ENCODE results near the gene ATF7.
"Not testable (repeated sequence)": the region's sequence is repeated elsewhere in the genome, so short reads cannot be mapped to it uniquely, and the experiment has no call there.

ATF7 gene

DNA sequence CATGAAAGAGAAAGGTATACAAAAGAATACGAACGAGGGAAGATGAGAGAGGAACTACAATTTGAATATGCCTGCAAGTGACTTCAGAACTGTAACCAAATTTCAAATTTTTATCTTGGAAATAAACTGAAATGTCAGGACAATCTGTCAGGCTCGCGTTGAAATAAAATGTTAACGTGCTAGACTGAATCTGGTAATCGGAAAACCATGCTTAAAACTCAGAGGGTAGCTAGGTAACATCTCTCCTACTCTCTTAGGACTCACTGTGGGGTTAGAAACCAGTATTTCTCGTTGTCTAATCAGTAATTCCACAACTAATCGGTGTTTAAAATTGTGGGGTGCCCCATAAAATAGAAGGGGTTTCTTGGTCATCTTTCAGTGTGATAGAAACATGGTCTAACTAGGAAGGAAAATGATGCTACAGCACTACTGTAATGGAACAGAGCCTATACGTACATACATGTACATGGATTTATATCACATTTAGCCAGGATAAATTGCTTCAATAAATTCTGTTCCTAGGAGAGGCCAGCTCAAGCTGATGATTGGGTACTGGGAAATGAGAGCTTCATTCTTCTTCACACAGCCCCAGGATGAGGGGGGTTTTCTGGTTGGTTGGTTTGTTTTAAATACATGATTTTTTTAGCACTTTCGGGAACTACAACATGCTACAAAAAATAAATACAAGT, 23.9 kb downstream of the ATF7 start:
- FAIRE-seq (peak; percentile 78), DNase-seq (ENCODE audit: insufficient read length, low spot score) (no peak)
- TF ChIP-seq POU2F2 (IDR thresholded peaks at IDR 0.05; ENCODE audit: low read depth, low read length) (no peak), POLR2AphosphoS5 (IDR thresholded peaks at IDR 0.05; ENCODE audit: low read depth, low read length) (no peak), PAX5 (IDR thresholded peaks at IDR 0.05; ENCODE audit: insufficient read depth, low read length, severe bottlenecking) (no peak), SPI1 (IDR thresholded peaks at IDR 0.05; ENCODE audit: low read depth, low read length) (no peak), POLR2A (IDR thresholded peaks at IDR 0.05; ENCODE audit: low read depth, low read length) (no peak), TAF1 (IDR thresholded peaks at IDR 0.05; ENCODE audit: low read depth, low read length) (no peak)

DNA sequence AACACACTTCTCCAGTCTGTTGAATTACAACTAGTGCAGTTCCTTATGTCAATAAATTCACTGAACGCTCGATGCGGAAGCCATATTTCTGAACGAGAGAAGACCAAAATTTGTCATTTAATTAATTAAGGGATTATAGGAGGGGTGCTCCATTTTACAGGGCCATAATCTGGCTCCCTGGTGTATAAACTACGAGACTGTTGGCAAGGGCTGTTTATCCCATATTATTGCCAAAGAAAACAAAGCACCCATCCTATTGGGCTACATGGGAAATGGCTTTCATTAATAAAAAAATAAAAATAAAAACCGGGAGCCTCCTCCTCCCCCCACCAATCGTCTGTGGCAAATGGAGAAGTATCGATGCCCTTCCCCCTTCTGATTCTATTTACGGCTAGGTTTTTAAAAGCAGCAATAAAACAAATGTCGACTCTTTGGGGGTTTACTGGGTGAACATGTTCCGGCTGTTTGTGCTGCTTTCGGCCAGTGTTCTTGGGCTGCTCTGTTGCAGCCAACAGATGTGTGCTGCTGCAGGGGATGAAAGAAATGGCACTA, 24.8 kb downstream of the ATF7 start:
- DNase-seq (ENCODE audit: insufficient read length, low spot score) (no peak), FAIRE-seq (peak; percentile 71)
- TF ChIP-seq PAX5 (IDR thresholded peaks at IDR 0.05; ENCODE audit: insufficient read depth, low read length, severe bottlenecking) = no peak

DNA sequence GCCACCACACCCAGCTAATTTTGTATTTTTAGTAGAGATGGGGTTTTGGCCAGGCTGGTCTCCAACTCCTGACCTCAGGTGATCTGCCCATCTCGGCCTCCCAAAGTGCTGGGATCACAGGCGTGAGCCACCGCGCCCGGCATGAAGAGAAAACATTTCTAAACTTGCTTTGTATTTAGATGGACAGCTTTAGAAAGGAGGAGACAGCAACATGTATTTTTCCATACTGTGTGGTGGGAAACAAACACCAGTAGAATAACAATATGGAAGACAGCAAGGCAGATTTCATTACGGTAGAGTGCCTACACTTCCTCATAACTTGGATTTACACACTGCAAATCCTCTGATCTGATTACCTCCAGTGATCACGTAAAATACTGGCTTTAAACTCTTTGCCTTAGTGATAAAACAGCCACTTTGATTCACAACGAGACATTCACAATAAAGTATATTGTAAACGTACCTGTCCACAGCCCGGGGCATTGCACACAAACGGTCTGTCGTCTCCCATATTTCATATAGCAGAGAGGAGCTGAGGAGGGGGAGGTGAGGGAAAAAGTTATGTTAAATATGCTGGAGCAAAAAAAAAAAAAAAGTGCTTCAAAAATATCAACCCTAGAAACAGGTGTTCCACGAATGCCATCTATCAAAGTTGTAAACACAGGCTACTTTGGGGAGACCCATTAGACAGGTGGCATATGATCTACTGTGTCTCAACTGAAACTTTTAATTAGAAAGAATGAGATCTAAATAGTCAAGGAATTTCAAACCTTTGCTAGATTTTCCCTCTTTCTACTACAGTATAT, 25.5 kb downstream of the ATF7 start:
- DNase-seq (ENCODE audit: insufficient read length, low spot score) = no peak
- no peak for FAIRE-seq
- no peak for TF ChIP-seq TAF1 (IDR thresholded peaks at IDR 0.05; ENCODE audit: low read depth, low read length)
- TF ChIP-seq POLR2AphosphoS5 (IDR thresholded peaks at IDR 0.05; ENCODE audit: low read depth, low read length) = no peak
- no peak for TF ChIP-seq POLR2A (IDR thresholded peaks at IDR 0.05; ENCODE audit: low read depth, low read length)
- TF ChIP-seq PAX5 (IDR thresholded peaks at IDR 0.05; ENCODE audit: insufficient read depth, low read length, severe bottlenecking) = no peak
- TF ChIP-seq POU2F2 (IDR thresholded peaks at IDR 0.05; ENCODE audit: low read depth, low read length) = no peak
- no peak for TF ChIP-seq SPI1 (IDR thresholded peaks at IDR 0.05; ENCODE audit: low read depth, low read length)

DNA sequence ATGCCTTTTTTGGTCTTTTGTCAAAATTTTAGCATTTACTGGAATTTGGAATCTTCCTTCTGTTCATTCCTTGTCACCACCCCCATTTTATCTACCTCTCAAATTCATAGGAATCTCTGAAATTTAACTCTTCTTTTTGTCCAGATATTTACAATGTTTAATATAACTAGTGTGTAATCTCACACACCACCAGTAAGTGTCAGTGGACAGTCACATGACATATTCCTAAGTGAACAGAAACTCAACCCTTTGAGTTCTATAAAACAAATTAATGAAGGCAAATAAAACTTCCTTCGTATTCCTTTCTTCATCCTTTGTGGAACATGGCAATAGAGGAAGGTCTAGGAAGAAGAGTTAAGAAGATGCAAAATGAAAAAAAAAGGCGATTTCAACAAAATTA, 26.6 kb downstream of the ATF7 start:
- DNase-seq (ENCODE audit: insufficient read length, low spot score) (no peak), FAIRE-seq (no peak)
- no peak for TF ChIP-seq TAF1 (IDR thresholded peaks at IDR 0.05; ENCODE audit: low read depth, low read length)
- TF ChIP-seq POLR2A (IDR thresholded peaks at IDR 0.05; ENCODE audit: low read depth, low read length) = no peak
- TF ChIP-seq POLR2AphosphoS5 (IDR thresholded peaks at IDR 0.05; ENCODE audit: low read depth, low read length) = no peak
- no peak for TF ChIP-seq POU2F2 (IDR thresholded peaks at IDR 0.05; ENCODE audit: low read depth, low read length)
- no peak for TF ChIP-seq PAX5 (IDR thresholded peaks at IDR 0.05; ENCODE audit: insufficient read depth, low read length, severe bottlenecking)
- TF ChIP-seq SPI1 (IDR thresholded peaks at IDR 0.05; ENCODE audit: low read depth, low read length) = no peak

DNA sequence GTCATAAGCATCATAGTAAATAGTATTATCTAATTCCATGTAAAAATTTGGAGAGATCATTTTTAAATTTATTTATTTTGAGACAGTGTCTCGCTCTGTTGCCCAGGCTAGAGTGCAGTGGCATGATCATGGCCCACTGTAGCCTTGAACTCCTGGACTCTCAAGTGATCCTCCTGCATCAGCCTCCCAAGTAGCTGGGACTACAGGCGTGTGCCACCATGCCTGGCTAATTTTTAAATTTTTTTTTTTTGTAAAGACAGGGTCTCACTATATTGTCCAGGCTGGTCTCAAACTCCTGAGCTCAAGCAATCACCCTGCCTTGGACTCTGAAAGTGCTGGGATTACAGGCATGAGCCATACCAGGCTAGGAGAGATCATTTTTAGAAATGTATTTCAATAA, 27.2 kb downstream of the ATF7 start:
- not testable (repeated sequence) for FAIRE-seq; DNase-seq (ENCODE audit: insufficient read length, low spot score)

DNA sequence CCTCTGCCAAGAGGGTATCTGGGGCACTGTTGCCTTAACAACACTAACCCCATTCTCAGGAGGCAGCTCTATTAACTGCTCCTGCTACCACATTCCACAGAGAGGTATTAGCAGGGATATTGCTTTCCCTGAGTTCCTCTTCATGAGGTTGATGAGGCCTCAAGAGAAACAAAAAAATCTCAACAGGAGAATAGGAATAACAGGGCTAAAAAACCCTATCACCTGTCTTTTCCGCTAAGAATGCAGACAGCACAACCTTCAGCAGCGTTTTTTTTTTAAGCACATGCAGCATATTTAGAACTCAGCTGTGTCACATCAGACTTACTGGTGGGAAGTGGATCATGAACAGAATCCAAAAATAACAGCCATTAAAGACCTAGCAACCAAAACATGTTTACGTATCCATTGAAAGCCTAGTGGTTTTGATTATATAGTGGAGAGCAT, 29.2 kb downstream of the ATF7 start:
- FAIRE-seq (no peak), DNase-seq (ENCODE audit: insufficient read length, low spot score) (no peak)
- TF ChIP-seq POLR2A (IDR thresholded peaks at IDR 0.05; ENCODE audit: low read depth, low read length) = no peak
- no peak for TF ChIP-seq POLR2AphosphoS5 (IDR thresholded peaks at IDR 0.05; ENCODE audit: low read depth, low read length)
- no peak for TF ChIP-seq TAF1 (IDR thresholded peaks at IDR 0.05; ENCODE audit: low read depth, low read length)
- no peak for TF ChIP-seq POU2F2 (IDR thresholded peaks at IDR 0.05; ENCODE audit: low read depth, low read length)
- no peak for TF ChIP-seq PAX5 (IDR thresholded peaks at IDR 0.05; ENCODE audit: insufficient read depth, low read length, severe bottlenecking)
- no peak for TF ChIP-seq SPI1 (IDR thresholded peaks at IDR 0.05; ENCODE audit: low read depth, low read length)

DNA sequence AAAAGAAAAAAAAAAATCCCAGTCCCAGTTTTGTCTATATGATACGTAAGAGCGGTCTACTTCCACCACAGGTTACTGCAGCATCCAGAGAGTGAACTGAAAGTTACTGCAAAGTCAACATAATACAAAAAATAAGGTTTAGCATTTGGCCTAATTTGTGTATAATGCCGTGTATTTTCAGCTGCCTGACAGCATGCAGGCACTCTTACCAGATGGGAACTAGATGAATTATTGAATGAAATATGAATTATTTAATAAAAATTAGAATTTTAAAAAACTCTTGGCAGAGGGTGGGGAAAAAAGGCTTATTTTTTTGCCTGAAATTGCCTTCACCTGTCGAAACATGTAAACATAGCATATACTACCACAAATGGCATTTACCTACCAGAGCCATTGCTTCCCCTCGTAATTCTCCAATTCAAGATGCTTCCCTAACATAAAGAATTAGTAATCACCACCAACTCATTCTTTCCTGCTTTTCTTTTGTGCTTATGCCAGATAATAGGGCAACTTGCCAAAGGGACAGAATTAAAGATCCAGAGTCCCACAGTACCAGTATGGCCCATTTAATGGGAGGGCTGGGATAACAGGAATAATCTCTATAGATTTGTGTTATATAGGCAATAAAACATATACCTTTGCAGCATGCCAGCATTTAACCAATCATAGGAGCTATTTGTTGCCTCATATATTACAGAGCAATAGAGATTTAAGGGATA, 31.1 kb downstream of the ATF7 start:
- DNase-seq (ENCODE audit: insufficient read length, low spot score) (no peak), FAIRE-seq (no peak)
- no peak for TF ChIP-seq TAF1 (IDR thresholded peaks at IDR 0.05; ENCODE audit: low read depth, low read length)
- TF ChIP-seq POLR2AphosphoS5 (IDR thresholded peaks at IDR 0.05; ENCODE audit: low read depth, low read length) = no peak
- TF ChIP-seq SPI1 (IDR thresholded peaks at IDR 0.05; ENCODE audit: low read depth, low read length) = no peak
- TF ChIP-seq POU2F2 (IDR thresholded peaks at IDR 0.05; ENCODE audit: low read depth, low read length) = no peak
- no peak for TF ChIP-seq POLR2A (IDR thresholded peaks at IDR 0.05; ENCODE audit: low read depth, low read length)

DNA sequence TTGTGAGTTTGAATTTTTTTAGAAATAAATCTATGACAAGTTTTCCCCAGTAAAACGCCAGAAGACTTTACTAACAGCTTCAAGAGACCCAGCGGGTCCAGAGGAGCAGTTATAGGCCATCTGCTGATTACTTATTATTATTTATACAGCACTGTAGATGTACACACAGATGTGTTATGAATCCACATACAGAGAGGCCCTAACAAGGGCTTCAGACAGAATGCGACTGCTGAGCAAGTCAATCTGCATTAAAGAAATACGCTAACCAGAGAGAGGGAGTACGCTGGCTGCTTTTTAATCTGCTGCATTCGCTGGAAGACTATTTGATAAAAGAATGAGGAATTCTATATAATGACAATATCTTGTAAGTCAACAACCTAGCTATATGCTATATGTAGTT, 32.5 kb downstream of the ATF7 start:
- FAIRE-seq = no peak
- no peak for DNase-seq (ENCODE audit: insufficient read length, low spot score)
- no peak for TF ChIP-seq POU2F2 (IDR thresholded peaks at IDR 0.05; ENCODE audit: low read depth, low read length)
- TF ChIP-seq PAX5 (IDR thresholded peaks at IDR 0.05; ENCODE audit: insufficient read depth, low read length, severe bottlenecking) = no peak
- no peak for TF ChIP-seq TAF1 (IDR thresholded peaks at IDR 0.05; ENCODE audit: low read depth, low read length)
- no peak for TF ChIP-seq POLR2A (IDR thresholded peaks at IDR 0.05; ENCODE audit: low read depth, low read length)

DNA sequence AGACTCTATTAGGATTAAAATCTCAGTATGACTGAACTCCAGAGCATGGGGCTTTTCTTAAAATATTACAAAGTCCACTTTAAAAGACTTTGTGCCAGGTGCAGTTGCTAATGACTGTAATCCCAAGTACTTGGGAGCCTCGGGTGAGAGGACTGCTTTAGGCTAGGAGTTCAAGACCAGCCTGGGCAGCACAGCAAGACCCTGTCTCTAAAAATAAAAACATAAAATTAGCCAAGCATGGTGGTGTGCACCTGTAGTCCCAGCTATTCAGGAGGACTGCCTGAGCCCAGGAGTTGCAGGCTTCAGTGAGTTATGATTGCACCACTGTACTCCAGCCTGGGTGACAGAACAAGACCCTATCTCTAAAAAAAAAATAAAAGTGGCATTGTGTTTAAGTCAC, 33.2 kb downstream of the ATF7 start:
- DNase-seq (ENCODE audit: insufficient read length, low spot score) = no peak

DNA sequence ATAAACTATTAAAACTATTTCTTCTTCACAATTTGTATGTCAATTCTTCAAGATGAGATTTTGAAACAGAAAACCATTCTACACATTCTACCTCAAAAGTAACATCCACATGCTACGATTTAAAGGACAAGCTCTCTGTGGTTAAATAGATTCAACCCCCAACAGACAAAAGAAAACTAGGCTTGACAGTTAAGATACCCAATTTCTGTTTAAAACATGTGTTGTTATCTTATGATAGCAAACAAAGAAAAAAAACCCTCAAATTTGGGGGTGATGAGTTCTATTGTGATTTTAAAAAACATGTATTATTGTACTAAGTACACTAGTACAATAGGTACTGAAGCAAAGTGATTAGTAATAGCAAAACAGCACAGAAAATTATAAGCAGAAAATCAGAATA, 33.8 kb downstream of the ATF7 start:
- FAIRE-seq (no peak), DNase-seq (ENCODE audit: insufficient read length, low spot score) (no peak)
- TF ChIP-seq TAF1 (IDR thresholded peaks at IDR 0.05; ENCODE audit: low read depth, low read length) (no peak), SPI1 (IDR thresholded peaks at IDR 0.05; ENCODE audit: low read depth, low read length) (no peak), POLR2A (IDR thresholded peaks at IDR 0.05; ENCODE audit: low read depth, low read length) (no peak), PAX5 (IDR thresholded peaks at IDR 0.05; ENCODE audit: insufficient read depth, low read length, severe bottlenecking) (no peak), POLR2AphosphoS5 (IDR thresholded peaks at IDR 0.05; ENCODE audit: low read depth, low read length) (no peak), POU2F2 (IDR thresholded peaks at IDR 0.05; ENCODE audit: low read depth, low read length) (no peak)

More for the DNA sequence above, 33.2 kb downstream of the ATF7 start:
- no peak for FAIRE-seq
- TF ChIP-seq POLR2A (IDR thresholded peaks at IDR 0.05; ENCODE audit: low read depth, low read length) = no peak
